Ishikawa (cell line): Measurements from ENCODE around the gene MTUS2.

Experiments used
- CEBPB ChIP-seq: IDR thresholded peaks from 2 replicates; pipeline ENCODE4 v1.6.1; 2012
- CREB1 ChIP-seq: IDR thresholded peaks from 2 replicates; pipeline ENCODE4 v1.6.1; 2012; ENCODE audit warnings: low read depth
- EGR1 ChIP-seq: IDR thresholded peaks from 2 replicates; pipeline ENCODE4 v1.6.1; 2012
- EP300 ChIP-seq: IDR thresholded peaks from 2 replicates; pipeline ENCODE4 v1.6.1; 2012; ENCODE audit warnings: borderline replicate concordance
- FOXM1 ChIP-seq: IDR thresholded peaks from 2 replicates; pipeline ENCODE4 v1.6.1; 2012; ENCODE audit warnings: low read depth, borderline replicate concordance
- NFIC ChIP-seq: IDR thresholded peaks from 2 replicates; pipeline ENCODE4 v1.6.1; 2012
- RAD21 ChIP-seq: IDR thresholded peaks from 2 replicates; pipeline ENCODE4 v1.6.1; 2012; ENCODE audit warnings: low read depth
- TAF1 ChIP-seq: IDR thresholded peaks from 2 replicates; pipeline ENCODE4 v1.6.1; 2012; ENCODE audit warnings: low read depth, mild to moderate bottlenecking
- TCF12 ChIP-seq: IDR thresholded peaks from 2 replicates; pipeline ENCODE4 v1.6.1; 2012; ENCODE audit warnings: low read depth
- TEAD4 ChIP-seq: IDR thresholded peaks from 2 replicates; pipeline ENCODE4 v1.6.1; 2012
- YY1 ChIP-seq: IDR thresholded peaks from 2 replicates; pipeline ENCODE4 v1.6.1; 2012; ENCODE audit warnings: low read depth
- ZBTB7A ChIP-seq: IDR thresholded peaks from 2 replicates; pipeline ENCODE4 v1.6.1; 2012; ENCODE audit warnings: low read depth
- TF ChIP-seq, protein P1 (sequence below): IDR thresholded peaks from 2 replicates; pipeline ENCODE4 v1.6.1; 2012
- TF ChIP-seq, protein P2 (sequence below): IDR thresholded peaks from 2 replicates; pipeline ENCODE4 v1.6.1; 2012
- TF ChIP-seq, protein P3 (sequence below): IDR thresholded peaks from 2 replicates; pipeline ENCODE4 v1.6.1; 2012; ENCODE audit warnings: low read depth, mild to moderate bottlenecking

MTUS2 gene

DNA sequence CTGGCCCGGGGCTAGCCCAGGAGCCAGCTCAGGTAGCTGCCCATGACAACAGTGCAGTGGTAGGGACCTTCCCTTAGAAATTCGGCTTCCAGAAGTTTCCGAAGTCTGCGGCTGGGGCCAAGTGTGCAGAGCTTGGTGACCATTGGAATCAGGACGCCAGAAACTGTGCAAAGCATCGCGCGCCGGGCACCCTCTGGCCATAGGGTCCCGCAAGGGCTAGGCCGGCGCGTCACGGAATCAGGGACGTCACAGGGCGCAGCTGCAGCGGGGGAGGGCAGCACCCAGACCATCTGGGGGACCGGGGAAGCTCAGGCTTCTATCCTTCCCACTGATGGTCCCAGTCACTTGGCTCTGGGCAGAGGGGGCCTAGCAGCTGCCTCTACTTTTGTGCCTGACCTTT lies 219.1 kb downstream of the MTUS2 start:
- TF ChIP-seq, protein P1, sequence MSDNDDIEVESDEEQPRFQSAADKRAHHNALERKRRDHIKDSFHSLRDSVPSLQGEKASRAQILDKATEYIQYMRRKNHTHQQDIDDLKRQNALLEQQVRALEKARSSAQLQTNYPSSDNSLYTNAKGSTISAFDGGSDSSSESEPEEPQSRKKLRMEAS: no peak
- TF ChIP-seq, protein P2, sequence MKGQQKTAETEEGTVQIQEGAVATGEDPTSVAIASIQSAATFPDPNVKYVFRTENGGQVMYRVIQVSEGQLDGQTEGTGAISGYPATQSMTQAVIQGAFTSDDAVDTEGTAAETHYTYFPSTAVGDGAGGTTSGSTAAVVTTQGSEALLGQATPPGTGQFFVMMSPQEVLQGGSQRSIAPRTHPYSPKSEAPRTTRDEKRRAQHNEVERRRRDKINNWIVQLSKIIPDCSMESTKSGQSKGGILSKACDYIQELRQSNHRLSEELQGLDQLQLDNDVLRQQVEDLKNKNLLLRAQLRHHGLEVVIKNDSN: no peak
- no peak for TF ChIP-seq TCF12
- no peak for TF ChIP-seq FOXM1
- TF ChIP-seq EP300: no peak

DNA sequence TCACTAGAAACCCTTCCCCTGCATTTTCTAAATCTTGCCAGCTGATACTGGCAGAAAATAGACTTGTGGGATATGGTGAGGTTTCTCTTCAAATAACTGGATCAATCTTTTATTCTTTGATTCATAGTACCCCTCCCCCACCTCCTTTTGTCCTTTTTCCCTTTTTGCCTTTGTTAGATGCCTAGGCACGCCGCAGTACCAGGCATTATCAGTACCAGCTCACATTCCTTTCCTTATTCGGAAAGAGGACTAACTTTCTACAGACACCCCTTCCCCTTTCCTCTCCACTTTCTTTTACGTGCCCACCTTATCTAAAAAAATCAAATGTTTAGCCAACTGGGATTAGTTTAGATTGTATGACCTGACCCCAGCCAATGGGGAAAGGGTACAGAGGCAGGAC lies 226.4 kb downstream of the MTUS2 start:
- TF ChIP-seq FOXM1: no peak
- no peak for TF ChIP-seq TEAD4
- TF ChIP-seq ZBTB7A: no peak
- no peak for TF ChIP-seq CREB1
- no peak for TF ChIP-seq CEBPB
- TF ChIP-seq, protein P3, sequence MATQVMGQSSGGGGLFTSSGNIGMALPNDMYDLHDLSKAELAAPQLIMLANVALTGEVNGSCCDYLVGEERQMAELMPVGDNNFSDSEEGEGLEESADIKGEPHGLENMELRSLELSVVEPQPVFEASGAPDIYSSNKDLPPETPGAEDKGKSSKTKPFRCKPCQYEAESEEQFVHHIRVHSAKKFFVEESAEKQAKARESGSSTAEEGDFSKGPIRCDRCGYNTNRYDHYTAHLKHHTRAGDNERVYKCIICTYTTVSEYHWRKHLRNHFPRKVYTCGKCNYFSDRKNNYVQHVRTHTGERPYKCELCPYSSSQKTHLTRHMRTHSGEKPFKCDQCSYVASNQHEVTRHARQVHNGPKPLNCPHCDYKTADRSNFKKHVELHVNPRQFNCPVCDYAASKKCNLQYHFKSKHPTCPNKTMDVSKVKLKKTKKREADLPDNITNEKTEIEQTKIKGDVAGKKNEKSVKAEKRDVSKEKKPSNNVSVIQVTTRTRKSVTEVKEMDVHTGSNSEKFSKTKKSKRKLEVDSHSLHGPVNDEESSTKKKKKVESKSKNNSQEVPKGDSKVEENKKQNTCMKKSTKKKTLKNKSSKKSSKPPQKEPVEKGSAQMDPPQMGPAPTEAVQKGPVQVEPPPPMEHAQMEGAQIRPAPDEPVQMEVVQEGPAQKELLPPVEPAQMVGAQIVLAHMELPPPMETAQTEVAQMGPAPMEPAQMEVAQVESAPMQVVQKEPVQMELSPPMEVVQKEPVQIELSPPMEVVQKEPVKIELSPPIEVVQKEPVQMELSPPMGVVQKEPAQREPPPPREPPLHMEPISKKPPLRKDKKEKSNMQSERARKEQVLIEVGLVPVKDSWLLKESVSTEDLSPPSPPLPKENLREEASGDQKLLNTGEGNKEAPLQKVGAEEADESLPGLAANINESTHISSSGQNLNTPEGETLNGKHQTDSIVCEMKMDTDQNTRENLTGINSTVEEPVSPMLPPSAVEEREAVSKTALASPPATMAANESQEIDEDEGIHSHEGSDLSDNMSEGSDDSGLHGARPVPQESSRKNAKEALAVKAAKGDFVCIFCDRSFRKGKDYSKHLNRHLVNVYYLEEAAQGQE: no peak
- TF ChIP-seq TCF12: no peak
- TF ChIP-seq NFIC: no peak
- TF ChIP-seq, protein P1: no peak
- no peak for TF ChIP-seq EGR1
- TF ChIP-seq YY1: no peak
- no peak for TF ChIP-seq TAF1
- TF ChIP-seq, protein P2: no peak
- no peak for TF ChIP-seq RAD21
- no peak for TF ChIP-seq EP300

DNA sequence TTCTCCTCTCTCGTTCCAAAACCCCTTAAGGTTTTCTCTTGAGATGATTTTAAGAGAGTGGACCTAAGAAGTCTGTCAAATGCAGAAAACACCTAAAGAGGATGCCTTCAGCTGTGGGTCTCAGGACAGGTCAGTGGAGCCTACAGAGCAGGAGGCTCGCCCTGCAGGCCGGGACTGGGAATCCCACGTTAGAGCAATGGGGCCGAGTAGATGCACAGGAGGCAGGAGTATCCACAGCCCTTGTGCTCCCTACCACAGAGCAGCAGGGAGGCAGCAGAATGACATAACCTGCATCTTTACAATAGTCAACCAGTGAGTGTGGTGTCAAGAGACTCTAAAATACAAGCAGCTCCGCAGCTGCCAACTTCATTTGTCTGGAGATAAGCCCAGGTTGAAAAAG lies 229.4 kb downstream of the MTUS2 start:
- no peak for TF ChIP-seq EGR1
- TF ChIP-seq, protein P1: no peak
- no peak for TF ChIP-seq FOXM1
- no peak for TF ChIP-seq CREB1
- TF ChIP-seq TEAD4: no peak
- no peak for TF ChIP-seq CEBPB
- no peak for TF ChIP-seq NFIC
- TF ChIP-seq, protein P3: no peak
- TF ChIP-seq EP300: no peak
- TF ChIP-seq RAD21: no peak
- TF ChIP-seq YY1: no peak
- no peak for TF ChIP-seq TAF1
- no peak for TF ChIP-seq ZBTB7A
- TF ChIP-seq, protein P2: no peak
- no peak for TF ChIP-seq TCF12

DNA sequence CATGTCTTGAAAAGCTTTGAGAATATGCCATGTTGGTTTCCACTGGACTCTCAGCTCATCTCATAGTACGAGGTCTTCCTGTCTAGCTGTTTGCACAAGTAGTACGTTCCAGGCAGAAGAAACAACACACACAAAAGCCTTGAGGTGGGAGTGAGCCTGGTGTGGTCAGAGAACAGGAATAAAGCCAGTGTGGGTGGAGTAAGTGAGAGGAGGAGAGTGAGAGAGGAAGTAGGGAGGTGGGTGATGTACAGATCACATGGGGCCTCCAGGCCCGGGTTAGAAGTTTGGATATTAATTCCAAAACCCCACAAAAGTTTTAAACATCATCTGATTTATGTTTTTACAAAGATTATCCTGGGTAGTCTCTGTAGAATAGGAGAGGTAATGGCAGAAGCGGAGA lies 230.6 kb downstream of the MTUS2 start:
- TF ChIP-seq EP300 (no peak), TAF1 (no peak), TEAD4 (no peak), CREB1 (no peak), FOXM1 (no peak)
- TF ChIP-seq, protein P1: no peak

DNA sequence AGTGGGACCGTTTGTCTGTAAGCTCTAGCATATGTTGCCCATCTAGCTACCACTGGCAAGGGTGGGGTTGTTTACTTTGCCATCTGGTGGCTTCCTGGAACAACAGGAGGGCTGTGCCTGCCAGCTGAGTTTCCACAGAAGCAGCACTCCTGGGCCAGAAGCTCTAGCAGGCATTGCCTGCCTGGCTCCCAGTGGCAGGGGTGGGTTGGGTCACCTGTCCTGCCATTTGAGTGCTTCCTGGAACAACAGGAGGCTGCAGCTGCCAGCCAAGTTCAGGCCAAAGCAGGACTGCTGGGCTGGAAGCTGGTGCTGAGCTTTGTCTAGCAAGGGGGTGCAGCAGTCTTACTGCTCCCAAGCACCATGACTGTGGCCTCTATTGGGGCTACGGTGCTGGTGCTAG lies 239.7 kb downstream of the MTUS2 start:
- no peak for TF ChIP-seq TAF1
- no peak for TF ChIP-seq YY1
- no peak for TF ChIP-seq EP300
- TF ChIP-seq, protein P1: no peak

DNA sequence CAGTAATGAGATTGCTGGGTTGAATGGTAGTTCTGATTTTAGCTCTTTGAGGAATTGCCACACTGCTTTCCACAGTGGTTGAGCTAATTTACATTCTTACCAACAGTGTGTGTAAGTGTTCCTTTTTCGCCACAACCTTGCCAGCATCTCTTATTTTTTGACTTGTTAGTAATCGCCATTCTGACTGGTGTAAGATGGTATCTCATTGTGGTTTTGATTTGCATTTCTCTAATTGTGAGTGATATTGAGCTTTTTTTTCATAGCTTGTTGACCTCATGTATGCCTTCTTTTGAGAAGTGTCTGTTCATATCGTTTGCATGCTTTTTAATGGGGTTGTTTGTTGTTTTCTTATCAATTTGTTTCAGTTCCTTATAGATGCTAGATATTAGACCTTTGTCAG lies 245.0 kb downstream of the MTUS2 start:
- TF ChIP-seq, protein P3: no peak
- TF ChIP-seq NFIC (no peak), TAF1 (no peak), RAD21 (no peak), CEBPB (no peak), ZBTB7A (no peak), CREB1 (no peak), EP300 (no peak), YY1 (no peak), EGR1 (no peak), TCF12 (no peak), FOXM1 (no peak), TEAD4 (no peak)
- TF ChIP-seq, protein P1: no peak
- TF ChIP-seq, protein P2: no peak
